ENCODE results near the gene RPL18A. TPM values are rescaled to one million over a fixed set of nuclear protein-coding genes. Genes with fewer than 3 reads are reported as not detected.

RPL18A gene
- polyA plus RNA-seq, 1 of the 3 experiments (the other 2 are of a cell fraction), result 2,695 TPM

DNA sequence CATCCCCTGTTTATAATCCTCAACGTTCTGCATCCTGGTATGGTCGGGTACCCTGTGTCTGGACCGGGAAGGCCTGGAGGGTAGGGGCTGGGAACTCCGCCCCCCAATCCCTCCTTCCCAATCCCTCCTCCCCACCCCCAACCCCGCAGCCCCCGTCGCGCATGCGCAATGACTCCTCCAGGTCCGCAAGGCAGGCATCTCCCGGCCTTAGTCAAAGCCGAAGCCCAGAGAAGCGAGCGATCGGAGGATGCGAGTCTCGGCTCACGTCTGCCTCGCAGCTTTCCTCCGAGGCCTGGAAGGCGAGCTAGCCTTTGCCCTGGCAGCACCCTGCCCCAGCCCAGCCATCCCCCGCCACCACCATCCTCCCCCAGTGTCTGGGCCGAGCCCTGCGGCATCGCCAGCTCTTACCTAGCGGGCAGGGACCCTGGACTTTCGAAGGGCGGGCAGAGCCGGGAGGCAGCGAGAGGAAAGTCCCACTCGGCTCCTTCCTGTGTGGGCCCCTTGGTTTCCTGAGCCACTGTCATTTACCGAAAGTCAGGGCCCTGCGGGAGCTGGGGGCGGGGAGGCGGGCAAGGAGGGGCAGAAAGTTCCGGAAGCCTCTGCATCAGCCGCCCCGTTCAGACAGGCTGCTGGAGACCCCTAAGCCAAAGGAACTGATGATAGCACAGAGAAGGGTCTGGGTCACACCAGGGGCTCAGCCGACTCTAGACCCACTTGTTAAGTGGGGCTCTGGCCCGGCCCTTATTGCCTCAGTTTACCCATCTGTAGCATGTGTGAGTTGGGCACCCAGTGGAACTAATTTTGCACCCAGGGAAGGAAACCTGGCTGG, 12.0 kb upstream of the RPL18A start, which contains the start of gene JAK3:
Gene JAK3 (minus strand): TSS at position 445 of the 829 bp plus-strand sequence. CDS start 3,565 bp downstream, outside the sequence.
- Histone ChIP-seq H3K9ac (no peak within 1 kb of the TSS), H3K36me3 (replicated peaks in 1 of 2; ENCODE audit: control insufficient read depth in 1 of 2, insufficient read depth in 2 of 2, low read length in 1 of 2) (no peaks in the 10 kb centered on the region), H3F3A (replicated peaks; ENCODE audit: insufficient read depth) (no peaks in the 10 kb centered on the region), H3K9me3 (no peaks in the 10 kb centered on the region), H2AFZ (ENCODE audit: low read depth) (no peak within 1 kb of the TSS), H3K27me3 (ENCODE audit: insufficient read depth) (no peaks in the 10 kb centered on the region), H3K9me2 (no peaks in the 10 kb centered on the region), H4K20me1 (ENCODE audit: insufficient read depth) (no peaks in the 10 kb centered on the region), H3K27ac (ENCODE audit: low read depth in 2 of 2, low read length in 1 of 2) (no peak within 1 kb of the TSS), H3K4me3 (ENCODE audit: low read depth in 2 of 2, low read length in 1 of 2) (no peak within 1 kb of the TSS), H3K4me1 (ENCODE audit: control insufficient read depth in 1 of 2, insufficient read depth in 2 of 2, low read depth in 1 of 2, low read length in 1 of 2) (peaks cover 0 to 6% of the 10 kb centered on the region in 2 experiments; a peak in 1 of 4 replicates), H3K79me2 (ENCODE audit: insufficient read depth) (no peaks in the 10 kb centered on the region), H3K4me2 (no peak within 1 kb of the TSS)
- CTCF ChIA-PET, result interaction anchor here (0.9 to 1.7 kb wide), 3 partner anchors 8 to 106 kb away, joined by 3 to 9 read pairs (median 6); partner anchors contain the start of gene RPL18A
- DNase-seq, result peak; percentile 93
- POLR2A ChIA-PET, result interaction anchor here (0.6 to 1.7 kb wide), 4 partner anchors 12 to 96 kb away, joined by 3 to 9 read pairs (median 5); partner anchors contain the start of gene RPL18A
- WGBS (ENCODE audit: low lambda C conversion rate), result 64% methylated on average over 38 of the region's 40 CpGs
- TF ChIP-seq, protein P1, sequence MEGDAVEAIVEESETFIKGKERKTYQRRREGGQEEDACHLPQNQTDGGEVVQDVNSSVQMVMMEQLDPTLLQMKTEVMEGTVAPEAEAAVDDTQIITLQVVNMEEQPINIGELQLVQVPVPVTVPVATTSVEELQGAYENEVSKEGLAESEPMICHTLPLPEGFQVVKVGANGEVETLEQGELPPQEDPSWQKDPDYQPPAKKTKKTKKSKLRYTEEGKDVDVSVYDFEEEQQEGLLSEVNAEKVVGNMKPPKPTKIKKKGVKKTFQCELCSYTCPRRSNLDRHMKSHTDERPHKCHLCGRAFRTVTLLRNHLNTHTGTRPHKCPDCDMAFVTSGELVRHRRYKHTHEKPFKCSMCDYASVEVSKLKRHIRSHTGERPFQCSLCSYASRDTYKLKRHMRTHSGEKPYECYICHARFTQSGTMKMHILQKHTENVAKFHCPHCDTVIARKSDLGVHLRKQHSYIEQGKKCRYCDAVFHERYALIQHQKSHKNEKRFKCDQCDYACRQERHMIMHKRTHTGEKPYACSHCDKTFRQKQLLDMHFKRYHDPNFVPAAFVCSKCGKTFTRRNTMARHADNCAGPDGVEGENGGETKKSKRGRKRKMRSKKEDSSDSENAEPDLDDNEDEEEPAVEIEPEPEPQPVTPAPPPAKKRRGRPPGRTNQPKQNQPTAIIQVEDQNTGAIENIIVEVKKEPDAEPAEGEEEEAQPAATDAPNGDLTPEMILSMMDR (IDR thresholded peaks at IDR 0.05), result no peak
- TF ChIP-seq NRF1 (IDR thresholded peaks at IDR 0.05; ENCODE audit: low read depth, low read length), result peak; percentile 50; the same call in 1 of the 2 replicates

DNA sequence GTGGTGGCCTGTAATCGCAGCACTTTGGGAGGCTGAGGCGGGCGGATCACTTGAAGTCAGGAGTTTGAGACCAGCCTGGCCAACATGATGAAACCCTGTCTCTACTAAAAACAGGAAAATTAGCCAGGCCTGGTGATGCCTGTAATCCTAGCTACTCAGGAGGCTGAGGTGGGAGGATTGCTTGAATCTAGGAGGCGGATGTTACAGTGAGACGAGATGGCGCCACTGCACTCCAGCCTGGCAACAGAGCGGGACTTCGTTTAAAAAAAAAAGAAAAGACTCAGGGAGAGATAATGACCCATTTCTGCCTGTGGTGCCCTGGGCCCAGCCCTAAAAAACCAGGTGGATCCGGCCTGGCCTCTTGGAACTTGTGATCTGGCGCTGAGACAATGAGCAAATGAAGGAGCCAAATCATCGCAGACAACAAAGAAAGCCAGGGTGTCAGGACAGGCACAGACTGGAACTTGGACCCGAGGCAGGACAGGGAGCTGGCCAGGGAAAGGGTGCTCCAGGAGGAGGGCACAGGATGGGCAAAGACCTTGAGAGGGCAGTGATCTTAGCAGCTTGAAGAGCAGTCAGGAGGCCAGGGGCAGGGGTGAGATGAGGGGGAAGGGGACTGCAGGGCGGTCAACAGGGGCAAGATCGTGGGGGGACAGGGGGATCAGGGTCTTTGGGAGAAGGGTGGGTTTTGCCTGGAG, 11.0 kb upstream of the RPL18A start:
- CTCF ChIA-PET, result interaction anchor here (0.9 to 1.8 kb wide), 3 partner anchors 11 to 107 kb away, joined by 3 to 9 read pairs (median 5); partner anchors contain the start of gene RPL18A
- POLR2A ChIA-PET, result interaction anchor here (1.1 to 1.6 kb wide), 3 partner anchors 11 to 18 kb away, joined by 3 to 7 read pairs (median 3); partner anchors contain the start of gene RPL18A
- no peak overlapping the region for H3K4me2 ChIP-seq
- TF ChIP-seq, protein P2, sequence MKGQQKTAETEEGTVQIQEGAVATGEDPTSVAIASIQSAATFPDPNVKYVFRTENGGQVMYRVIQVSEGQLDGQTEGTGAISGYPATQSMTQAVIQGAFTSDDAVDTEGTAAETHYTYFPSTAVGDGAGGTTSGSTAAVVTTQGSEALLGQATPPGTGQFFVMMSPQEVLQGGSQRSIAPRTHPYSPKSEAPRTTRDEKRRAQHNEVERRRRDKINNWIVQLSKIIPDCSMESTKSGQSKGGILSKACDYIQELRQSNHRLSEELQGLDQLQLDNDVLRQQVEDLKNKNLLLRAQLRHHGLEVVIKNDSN (IDR thresholded peaks at IDR 0.05; ENCODE audit: borderline replicate concordance, low read depth), result no peak
- TF ChIP-seq YY1 (IDR thresholded peaks at IDR 0.05; ENCODE audit: low read depth) (no peak), MXI1 (IDR thresholded peaks at IDR 0.05; ENCODE audit: low read depth, low read length) (no peak), RXRA (IDR thresholded peaks at IDR 0.05; ENCODE audit: borderline replicate concordance, low read depth) (no peak), TAF1 (IDR thresholded peaks at IDR 0.05; ENCODE audit: borderline replicate concordance, low read depth, low read length) (no peak), RAD21 (IDR thresholded peaks at IDR 0.05; ENCODE audit: low read length) (no peak), SMC3 (IDR thresholded peaks at IDR 0.05; ENCODE audit: low read depth, low read length) (no peak), EP300 (IDR thresholded peaks at IDR 0.05; ENCODE audit: borderline replicate concordance in 1 of 2, low read depth in 1 of 2, low read length in 1 of 2) (no peak), GATA2 (CRISPR knock-in tag; IDR thresholded peaks at IDR 0.05) (no peak), MEF2A (IDR thresholded peaks at IDR 0.05; ENCODE audit: borderline replicate concordance, low read depth) (no peak), NFIC (IDR thresholded peaks at IDR 0.05; ENCODE audit: borderline replicate concordance) (no peak), TEAD4 (IDR thresholded peaks at IDR 0.05; ENCODE audit: borderline replicate concordance, insufficient read depth) (no peak)
- TF ChIP-seq, protein P3, sequence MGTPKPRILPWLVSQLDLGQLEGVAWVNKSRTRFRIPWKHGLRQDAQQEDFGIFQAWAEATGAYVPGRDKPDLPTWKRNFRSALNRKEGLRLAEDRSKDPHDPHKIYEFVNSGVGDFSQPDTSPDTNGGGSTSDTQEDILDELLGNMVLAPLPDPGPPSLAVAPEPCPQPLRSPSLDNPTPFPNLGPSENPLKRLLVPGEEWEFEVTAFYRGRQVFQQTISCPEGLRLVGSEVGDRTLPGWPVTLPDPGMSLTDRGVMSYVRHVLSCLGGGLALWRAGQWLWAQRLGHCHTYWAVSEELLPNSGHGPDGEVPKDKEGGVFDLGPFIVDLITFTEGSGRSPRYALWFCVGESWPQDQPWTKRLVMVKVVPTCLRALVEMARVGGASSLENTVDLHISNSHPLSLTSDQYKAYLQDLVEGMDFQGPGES (IDR thresholded peaks at IDR 0.05; ENCODE audit: low read depth, low read length), result no peak
- TF ChIP-seq, protein P4, sequence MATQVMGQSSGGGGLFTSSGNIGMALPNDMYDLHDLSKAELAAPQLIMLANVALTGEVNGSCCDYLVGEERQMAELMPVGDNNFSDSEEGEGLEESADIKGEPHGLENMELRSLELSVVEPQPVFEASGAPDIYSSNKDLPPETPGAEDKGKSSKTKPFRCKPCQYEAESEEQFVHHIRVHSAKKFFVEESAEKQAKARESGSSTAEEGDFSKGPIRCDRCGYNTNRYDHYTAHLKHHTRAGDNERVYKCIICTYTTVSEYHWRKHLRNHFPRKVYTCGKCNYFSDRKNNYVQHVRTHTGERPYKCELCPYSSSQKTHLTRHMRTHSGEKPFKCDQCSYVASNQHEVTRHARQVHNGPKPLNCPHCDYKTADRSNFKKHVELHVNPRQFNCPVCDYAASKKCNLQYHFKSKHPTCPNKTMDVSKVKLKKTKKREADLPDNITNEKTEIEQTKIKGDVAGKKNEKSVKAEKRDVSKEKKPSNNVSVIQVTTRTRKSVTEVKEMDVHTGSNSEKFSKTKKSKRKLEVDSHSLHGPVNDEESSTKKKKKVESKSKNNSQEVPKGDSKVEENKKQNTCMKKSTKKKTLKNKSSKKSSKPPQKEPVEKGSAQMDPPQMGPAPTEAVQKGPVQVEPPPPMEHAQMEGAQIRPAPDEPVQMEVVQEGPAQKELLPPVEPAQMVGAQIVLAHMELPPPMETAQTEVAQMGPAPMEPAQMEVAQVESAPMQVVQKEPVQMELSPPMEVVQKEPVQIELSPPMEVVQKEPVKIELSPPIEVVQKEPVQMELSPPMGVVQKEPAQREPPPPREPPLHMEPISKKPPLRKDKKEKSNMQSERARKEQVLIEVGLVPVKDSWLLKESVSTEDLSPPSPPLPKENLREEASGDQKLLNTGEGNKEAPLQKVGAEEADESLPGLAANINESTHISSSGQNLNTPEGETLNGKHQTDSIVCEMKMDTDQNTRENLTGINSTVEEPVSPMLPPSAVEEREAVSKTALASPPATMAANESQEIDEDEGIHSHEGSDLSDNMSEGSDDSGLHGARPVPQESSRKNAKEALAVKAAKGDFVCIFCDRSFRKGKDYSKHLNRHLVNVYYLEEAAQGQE (IDR thresholded peaks at IDR 0.05; ENCODE audit: low read depth, low read length), result no peak

More for the DNA sequence above, 11.0 kb upstream of the RPL18A start:
- no peaks in the 10 kb centered on the region for H3K36me3 ChIP-seq (replicated peaks in 1 of 2; ENCODE audit: control insufficient read depth in 1 of 2, insufficient read depth in 2 of 2, low read length in 1 of 2)
- H3F3A ChIP-seq (replicated peaks; ENCODE audit: insufficient read depth), result no peaks in the 10 kb centered on the region
- no peaks in the 10 kb centered on the region for H3K79me2 ChIP-seq (ENCODE audit: insufficient read depth)
- 93% methylated on average over 14 of the region's 14 CpGs for WGBS (ENCODE audit: low lambda C conversion rate)
- peak; percentile 9 for DNase-seq
- no peaks in the 10 kb centered on the region for H3K27me3 ChIP-seq (ENCODE audit: insufficient read depth)
- H2AFZ ChIP-seq (ENCODE audit: low read depth), result no peak overlapping the region
- no peaks in the 10 kb centered on the region; a peak in 1 of 4 replicates for H3K4me1 ChIP-seq (ENCODE audit: control insufficient read depth in 1 of 2, insufficient read depth in 2 of 2, low read depth in 1 of 2, low read length in 1 of 2)
- H3K27ac ChIP-seq (ENCODE audit: low read depth in 2 of 2, low read length in 1 of 2), result no peak overlapping the region
- H3K4me3 ChIP-seq (ENCODE audit: low read depth in 2 of 2, low read length in 1 of 2), result no peak overlapping the region
- H3K9me3 ChIP-seq, result no peaks in the 10 kb centered on the region
- no peaks in the 10 kb centered on the region for H4K20me1 ChIP-seq (ENCODE audit: insufficient read depth)
- no peak overlapping the region for H3K9ac ChIP-seq
- H3K9me2 ChIP-seq, result no peaks in the 10 kb centered on the region

Measured in SK-N-SH (cell line).